Caki2 (cell line): ENCODE data around the gene LRRFIP2. TPM values are rescaled to one million over a fixed set of nuclear protein-coding genes. Genes with fewer than 3 reads are reported as not detected.

Experiments used
- DNase-seq: peaks from one replicate; pipeline ENCODE4 v3.0.0-alpha.2; 2015; ENCODE audit warnings: low read depth
- in situ Hi-C: cut with HindIII; loops from 2 replicates; pipeline ENCODE4 v1.10.0; 2016; ENCODE audit warnings: low sequenced_read_pairs, low pct_unique_long_range_greater_than_20kb, mixed read lengths
- total RNA-seq: library from RNA; depleted of rRNA; stranded (reverse); fragments of >200 nt; shearing (Covaris generic); gene quantifications from 2 replicates; pipeline ENCODE4 v1.2.3, GENCODE V29; 2014; ENCODE audit warnings: low replicate concordance; rRNA removed

LRRFIP2 gene
- total RNA-seq, 1 experiment from 2014 or later = 16.2 TPM

DNA sequence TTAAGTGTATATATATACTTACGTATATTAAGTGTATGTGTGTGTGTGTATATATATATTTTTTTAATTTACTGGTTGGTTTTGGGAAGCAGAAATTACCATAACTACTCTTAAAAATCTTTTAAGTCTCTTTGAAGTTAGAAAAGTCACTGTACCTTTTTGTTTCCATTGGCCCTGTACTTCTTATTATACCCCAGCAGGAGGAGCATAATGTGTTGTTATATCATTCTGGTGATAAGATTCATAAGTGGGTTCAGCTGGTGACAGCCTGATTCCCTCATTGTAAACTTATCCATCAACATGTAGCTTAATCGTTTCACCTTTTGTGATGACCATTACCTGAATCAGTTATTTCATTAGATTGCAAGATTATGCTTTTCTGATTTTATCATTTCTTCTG is 150.3 kb downstream of the LRRFIP2 start:
- in situ Hi-C loops = no loop called here
- no peak for DNase-seq

DNA sequence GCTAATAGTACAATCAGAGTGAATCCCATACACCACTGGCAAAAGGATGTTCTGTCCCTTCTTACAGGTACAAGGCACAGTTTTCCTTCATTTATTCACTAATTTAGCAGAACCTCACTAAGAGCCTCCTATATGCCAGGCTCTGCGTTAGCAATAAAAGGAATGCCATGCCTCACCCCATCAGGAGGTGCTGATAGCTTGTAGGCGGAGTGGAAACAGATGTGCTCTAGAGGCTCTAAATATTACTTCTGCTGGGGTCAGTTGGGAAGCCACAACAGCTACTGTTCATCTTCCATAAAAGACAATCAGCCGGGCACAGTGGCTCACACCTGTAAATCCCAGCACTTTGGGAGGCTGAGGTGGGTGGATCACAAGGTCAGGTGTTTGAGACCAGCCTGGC is 156.7 kb downstream of the LRRFIP2 start:
- DNase-seq = no peak
- in situ Hi-C loops = no loop called here

DNA sequence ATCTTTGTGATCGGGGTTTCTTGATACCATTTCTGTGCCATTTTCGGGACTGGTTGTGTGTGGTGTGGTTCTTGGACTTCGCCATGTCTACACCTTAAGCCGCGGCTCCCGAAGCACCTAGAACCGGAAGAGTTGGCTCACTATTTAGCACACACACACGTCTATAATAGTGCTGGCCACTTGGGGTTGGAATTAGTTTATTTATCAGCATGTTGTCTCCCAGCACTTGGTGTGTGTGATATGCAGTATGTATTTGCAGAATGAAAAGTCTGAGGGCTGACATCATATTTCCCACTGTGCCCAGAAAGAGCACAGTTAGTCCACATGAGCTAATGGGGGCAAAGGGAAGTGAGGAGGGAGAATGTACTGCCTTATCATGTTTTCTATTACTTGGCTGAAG is 157.5 kb downstream of the LRRFIP2 start:
- in situ Hi-C loops = no loop called here
- no peak for DNase-seq

DNA sequence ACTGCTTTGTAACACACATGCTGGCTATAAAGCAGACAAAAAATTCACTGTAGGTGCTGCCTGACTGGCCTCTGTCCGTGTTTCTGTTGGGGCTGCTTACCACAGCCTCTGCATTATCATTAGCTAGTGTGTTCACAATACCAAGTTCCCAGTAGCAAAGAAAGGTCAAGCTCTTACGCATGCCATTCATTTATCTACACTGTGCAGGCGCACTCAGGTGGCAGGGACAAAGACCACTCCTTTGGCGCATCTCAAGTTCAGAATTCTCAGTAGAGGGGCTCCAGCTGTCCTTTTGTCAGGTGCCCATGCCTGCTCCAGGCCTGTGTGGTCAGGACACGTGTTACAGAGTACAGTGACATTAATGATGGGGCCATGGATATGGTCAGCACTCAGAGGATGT is 158.7 kb downstream of the LRRFIP2 start:
- in situ Hi-C loops = no loop called here
- DNase-seq = no peak

DNA sequence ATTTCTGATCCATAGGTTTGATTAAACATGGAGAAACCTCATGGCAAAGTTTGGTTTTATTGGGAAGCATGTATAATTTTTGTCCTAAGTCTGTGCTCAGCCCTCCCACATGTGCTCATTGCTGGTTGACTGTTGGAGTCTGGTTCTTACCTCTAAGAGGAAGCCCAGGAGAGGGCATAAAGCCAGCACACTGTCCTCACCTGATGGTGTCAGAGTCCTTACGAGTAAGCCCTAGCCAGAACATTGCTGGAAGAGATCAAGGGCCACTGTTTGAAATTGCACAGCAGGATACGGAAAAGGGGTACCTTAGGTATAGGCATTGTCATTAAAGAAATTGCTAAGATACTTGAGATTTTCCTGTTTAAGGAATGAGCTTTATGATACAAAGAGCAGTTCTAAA is 159.8 kb downstream of the LRRFIP2 start:
- in situ Hi-C loops = no loop called here
- no peak for DNase-seq

Other genes with a start within 250 kb of the LRRFIP2 start
- gene TRANK1, start 229.5 kb downstream of the LRRFIP2 start, total RNA-seq = 4.0 and 16.1 TPM in 2 replicates
- gene EPM2AIP1, start 181.5 kb downstream of the LRRFIP2 start, total RNA-seq = 0.72 and 1.9 TPM in 2 replicates
- 51.4 and 66.6 TPM in 2 replicates for gene MLH1, start 181.1 kb downstream of the LRRFIP2 start, total RNA-seq
- gene GOLGA4, start 68.7 kb upstream of the LRRFIP2 start, total RNA-seq = 11.3 and 14.1 TPM in 2 replicates